GM21367 (cell line): ENCODE data around the gene OSTM1.
"Not testable (repeated sequence)": the region's sequence is repeated elsewhere in the genome, so short reads cannot be mapped to it uniquely, and the experiment has no call there.

Experiments
- ATAC-seq: cut with Tn5 transposase; IDR thresholded peaks from one replicate; pipeline ENCODE4 v1.9.1; 2021; ENCODE audit not compliant: unreplicated experiment

OSTM1 gene

DNA sequence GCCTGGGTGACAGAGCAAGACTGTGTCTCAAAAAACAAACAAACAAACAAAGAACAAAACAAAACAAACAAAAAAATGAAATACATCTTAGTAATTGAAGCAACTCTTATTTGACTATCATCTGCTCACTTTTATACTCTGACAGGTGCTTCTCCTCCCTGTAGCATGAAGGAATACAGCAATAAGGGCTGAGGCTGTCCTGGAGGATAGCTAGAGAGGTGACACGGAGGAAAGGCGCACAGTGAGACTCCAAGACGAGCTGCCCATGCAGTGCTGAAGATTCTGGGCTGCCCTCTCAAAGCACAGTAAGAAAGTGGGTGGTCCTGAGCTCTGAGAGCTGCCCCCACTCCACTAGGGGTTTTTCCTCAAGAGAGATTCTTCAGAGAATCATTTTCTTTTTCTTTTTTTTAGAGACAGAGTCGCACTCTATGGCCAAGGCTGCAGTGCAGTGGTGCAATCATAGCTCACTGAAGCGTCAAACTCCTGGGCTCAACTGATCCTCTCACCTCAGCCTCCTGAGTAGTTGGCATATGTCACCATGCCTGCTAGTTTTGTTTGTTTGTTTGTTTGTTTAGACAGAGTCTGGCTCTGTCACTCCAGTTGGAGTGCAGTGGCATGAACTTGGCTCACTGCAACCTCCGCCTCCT, 50.0 kb downstream of the OSTM1 start:
- ATAC-seq, result no peak

DNA sequence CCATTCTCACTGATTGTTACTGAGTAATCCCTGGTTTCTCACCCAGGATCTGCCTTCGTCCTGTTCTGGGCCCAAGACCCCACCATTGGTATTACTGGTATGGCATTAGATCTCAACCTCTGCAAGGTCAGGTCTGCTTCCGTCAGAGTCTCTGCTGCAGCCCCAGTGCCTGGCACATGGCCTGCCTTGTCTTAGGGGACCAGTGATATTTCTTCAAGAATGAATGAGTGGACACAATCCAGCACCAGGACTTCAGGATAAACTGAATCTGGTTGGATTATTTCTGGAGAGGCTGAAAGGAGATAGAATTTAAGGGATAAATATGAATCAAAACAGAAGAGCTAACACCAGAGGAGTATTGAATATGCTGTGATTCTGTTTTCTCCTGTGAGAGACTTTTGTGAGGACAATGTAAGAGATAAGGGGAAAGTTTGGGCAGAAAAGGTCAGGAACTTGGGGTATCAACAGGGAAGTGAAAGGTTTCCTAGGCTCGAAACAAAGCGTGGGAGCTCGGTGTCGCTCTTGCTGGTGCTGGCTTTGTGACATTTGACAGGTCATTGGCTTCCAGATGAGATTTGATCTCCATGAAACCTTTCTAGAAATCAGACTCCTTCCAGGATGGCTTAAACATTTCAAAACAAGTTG, 53.9 kb downstream of the OSTM1 start:
- ATAC-seq, result no peak

DNA sequence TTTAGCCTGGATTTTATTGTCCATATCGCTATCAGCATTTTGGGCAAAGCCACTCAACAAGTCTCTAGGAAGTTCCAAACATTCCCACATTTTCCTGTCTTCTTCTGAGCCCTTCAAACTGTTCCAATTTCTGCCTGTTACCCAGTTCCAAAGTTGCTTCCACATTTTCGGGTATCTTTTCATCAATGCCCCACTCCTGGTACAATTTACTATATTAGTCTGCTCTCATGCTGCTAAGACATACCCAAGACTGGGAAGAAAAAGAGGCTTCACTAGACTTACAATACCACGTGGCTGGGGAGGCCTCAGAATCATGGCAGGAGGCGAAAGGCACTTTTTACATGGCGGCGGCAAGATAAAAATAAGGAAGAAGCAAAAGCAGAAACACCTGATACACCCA, 58.3 kb downstream of the OSTM1 start:
- ATAC-seq, result not testable (repeated sequence)

DNA sequence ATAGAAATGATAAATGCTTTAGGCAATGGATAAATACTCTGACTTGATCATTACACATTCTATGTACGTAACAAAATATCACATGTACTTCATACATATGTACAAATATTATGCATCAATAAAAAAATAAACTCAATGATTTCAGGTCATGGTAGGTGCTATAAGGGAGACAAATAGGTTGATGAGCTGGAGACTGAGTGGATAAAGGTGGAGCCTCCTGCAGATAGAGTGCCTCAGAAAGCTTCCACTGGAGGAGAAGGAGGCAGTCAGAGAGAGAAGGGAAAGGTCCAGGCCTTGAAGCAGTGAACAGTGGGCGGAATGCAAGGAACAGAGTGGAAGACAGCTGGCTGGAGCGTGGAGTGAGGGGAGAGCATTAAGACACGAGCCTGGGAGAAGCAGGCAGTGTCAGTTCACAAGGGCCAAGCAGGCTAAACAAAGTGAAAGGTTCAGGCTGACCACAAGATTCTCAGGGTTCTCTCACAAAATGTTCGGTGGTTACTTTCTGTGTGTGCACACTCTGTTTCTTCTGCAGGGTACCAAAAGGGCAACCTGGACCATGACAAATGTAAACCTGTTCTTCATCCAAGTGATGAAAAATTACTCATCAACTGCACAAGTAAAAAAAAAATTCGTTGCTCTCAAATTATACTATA, 60.6 kb downstream of the OSTM1 start:
- no peak for ATAC-seq

DNA sequence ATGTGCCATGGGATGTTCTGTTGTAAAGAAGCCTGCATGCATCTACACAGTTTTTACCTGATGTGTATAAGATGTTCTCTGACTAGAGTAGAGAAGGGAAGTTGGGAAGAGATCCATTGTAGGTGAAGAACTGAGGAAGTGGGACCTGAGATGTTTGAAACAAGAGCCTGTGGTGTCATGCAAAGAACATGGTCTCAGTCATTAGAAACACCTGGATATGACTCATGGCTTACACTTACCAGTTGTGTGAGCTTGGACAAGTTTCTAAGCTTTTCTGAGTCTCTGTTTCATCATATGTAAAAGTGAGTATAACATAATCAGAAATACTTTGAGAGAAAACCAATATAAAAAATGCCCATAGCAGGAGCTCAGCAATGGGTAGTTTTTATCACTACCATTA, 64.6 kb downstream of the OSTM1 start:
- no peak for ATAC-seq

DNA sequence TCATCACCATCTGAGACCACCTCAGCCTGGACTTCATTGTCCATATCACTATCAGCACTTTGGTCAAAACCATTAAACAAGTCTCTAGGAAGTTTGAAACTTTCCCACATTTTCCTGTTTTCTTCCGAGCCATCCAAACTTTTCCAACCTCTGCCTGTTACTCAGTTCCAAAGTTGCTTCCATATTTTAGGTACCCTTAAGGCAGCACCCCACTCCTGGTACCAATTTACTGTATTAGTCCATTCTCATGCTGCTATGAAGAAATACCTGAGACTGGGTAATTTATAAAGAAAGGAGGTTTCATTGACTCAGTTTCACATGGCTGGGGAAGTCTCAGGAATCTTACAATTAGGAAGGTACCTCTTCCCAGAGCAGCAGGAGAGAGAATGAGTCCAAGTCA, 65.3 kb downstream of the OSTM1 start:
- not testable (repeated sequence) for ATAC-seq

DNA sequence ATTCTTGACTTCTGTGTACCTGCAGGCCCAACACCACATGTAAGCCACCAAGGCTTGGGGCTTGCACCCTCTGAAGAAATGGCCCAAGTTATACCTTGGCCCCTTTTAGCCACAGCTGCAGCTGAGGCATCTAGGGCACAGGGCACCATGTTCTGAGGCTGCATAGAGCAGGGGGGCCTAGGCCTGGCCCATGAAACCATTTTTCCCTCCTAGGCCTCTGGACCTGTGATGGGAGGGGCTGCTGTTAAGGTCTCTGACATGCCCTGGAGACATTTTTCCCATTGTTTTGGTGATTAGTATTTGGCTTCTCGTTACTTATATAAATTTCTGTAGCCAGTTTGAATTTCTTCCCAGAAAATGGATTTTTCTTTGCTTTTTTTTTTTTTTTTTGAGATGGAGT, 66.2 kb downstream of the OSTM1 start:
- ATAC-seq, result no peak

DNA sequence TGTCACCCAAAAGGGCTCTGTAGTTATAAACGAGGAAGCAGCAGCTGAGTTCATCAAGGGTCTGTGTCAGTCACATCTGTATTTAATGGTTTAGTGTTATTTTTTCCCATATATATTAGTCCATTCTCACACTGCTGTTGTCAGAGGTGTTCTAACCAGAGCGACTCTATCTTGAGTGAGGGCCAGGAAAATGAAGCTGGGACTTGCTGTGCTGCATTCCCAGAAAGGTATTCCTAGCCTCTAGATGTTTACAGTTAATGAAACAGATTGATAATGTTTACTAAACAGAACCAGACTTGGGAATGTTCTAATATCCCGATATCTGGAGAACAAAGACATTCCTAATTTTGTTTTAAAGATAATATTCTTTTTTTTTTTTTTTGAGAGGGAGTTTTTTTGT, 68.6 kb downstream of the OSTM1 start:
- ATAC-seq, result no peak

DNA sequence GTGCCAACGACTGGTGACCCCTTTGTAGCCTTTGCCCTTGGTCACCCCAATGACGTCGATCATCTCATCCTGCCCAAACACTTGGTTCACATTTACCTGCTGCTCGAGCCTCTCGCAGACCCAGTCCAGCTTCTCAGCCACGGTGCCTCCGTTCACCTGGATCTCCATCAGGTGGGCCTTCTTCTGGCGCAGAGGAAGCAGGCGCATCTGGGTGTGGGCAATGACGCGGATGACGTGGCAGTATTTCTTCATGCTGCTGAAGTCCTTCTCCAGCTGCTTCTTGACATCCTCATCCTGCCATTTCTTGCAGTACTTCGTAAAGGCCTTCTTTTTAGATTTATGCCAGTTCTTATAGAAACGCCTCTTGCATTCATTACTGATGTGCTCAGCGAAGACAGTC, 69.7 kb downstream of the OSTM1 start:
- ATAC-seq, result no peak

DNA sequence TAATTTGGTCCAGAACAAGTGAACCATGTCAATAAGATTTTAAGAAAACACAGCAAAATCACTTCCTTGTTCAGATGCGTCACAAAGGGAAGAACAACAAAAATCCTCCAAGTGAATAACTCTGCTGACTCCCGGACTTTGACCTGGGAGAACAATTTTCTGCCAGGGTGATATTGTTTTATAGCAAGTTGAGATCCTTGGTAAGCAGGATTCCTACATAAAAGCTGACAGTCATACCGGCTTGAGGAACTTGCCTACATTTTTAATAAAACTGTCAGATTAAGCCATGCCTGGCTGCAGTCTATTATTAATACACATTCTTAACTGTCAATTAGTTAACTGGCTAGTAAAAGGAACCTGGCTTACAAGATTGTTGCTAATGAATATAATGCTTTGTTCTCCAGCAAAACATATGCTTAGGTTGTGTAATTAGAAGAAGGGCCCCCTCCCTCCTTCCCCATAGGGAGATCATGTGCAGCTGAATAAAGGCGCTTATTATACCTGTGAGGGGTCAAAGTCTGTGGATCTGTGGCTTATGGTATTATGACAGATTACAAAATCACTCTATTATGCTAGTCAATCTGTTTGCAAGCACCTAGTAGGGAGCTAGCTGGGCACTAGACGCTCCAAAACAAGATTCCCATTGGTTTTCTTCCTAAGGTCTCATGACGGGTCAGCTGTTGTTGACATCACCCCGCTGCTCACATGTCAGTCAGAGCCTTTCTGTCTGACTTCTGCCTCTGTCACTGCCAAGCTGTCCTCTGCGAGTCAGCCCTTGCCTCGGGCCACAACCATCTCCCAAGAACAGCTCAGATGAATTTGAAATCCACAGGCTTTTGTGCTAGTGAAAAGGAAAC, 71.9 kb downstream of the OSTM1 start:
- ATAC-seq, result no peak

DNA sequence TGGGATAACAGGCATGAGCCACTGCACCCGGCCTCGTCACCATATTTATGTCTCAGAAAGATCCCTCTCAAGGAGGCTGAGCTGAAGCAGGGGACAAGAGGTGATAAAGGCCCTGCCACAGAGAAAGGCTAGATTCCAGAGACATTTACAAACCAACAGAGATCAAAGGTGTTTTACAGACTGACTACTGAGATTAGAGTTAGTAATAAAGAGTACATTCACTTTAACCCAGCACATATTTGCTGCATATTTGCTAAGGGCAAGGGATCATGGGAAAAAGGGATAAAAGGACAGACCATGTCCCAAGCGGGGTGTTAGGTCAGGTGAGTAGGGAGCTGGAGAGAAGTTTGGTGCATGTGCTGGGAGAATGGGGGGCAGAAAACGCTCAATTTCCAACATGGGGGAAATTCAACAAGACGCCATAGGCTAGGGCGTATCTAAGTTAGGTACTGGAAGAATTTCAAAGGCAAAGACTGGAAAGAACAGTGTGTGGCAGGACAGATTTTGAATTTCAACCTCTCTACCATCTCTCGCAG, 72.8 kb downstream of the OSTM1 start:
- no peak for ATAC-seq

DNA sequence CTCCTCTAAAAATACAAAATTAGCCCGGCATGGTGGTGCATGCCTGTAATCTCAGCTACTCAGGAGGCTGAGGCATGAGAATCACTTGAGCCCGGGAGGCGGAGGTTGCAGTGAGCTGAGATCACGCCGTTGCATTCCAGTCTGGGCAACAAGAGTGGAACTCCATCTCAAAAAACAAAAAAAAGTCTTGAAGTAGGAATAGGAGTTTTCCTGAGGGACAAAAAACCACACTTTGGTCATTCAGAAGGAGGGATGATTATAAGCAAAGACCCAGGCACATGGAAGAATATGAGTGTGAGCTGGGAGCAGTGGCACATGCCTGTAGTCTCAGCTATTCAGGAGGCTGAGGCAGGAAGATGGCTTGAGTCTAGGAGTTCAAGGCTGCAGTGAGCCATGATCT, 74.3 kb downstream of the OSTM1 start:
- ATAC-seq, result not testable (repeated sequence)

DNA sequence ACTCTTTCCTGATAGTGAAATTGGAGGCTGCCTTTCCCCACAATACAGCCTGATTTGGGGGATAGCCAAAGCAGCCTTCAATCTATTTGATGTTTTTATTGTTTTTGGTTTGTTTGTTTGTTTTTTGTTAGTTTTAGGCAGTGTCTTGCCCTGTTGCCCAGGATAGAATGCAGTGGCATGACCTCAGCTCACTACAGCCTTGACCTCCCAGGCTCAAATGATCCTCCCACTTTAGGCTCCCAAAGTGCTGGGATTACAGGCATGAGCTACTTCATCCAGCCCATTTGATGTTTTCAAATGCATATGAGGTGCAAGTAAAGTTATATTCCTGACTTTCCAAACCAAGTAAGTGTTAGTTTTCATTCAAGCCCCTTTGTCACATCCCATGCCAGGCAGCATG, 75.2 kb downstream of the OSTM1 start:
- ATAC-seq, result no peak

DNA sequence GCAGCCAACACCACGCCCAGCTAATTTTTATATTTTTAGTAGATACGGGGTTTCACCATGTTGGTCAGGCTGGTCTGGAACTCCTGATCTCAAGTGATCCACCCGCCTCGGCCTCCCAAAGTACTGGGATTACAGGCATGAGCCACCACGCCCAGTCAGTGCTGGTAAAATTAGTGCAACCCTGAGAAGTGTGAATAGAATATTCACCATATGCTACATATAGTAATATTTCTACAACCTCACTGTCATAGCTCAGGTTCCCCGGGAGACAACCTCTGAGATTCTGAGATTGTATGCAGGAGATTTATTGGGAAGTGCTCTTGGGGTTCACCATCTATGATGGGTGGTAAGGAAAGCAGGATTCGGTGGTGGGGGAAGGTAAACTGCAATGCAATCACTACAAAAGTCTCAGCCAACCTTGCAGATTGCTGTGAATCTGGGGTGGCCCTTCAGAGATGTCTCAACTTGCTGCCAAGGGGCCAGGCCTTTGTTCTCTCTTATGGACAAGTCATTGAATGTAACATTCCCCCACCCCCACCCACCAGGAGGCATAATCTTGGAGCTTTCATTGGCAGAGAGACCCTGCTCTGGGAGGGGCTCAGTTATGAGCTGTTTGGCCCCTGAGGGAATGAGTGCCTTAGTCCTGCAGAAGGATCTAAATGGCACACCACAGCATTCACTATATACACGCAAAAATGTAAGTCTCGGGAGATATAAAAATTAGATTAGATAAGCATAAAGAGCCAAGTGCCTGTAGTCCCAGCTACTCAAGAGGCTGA, 82.6 kb downstream of the OSTM1 start:
- no peak for ATAC-seq
